ENCODE data around the gene CELSR1.

The CELSR1 gene

DNA sequence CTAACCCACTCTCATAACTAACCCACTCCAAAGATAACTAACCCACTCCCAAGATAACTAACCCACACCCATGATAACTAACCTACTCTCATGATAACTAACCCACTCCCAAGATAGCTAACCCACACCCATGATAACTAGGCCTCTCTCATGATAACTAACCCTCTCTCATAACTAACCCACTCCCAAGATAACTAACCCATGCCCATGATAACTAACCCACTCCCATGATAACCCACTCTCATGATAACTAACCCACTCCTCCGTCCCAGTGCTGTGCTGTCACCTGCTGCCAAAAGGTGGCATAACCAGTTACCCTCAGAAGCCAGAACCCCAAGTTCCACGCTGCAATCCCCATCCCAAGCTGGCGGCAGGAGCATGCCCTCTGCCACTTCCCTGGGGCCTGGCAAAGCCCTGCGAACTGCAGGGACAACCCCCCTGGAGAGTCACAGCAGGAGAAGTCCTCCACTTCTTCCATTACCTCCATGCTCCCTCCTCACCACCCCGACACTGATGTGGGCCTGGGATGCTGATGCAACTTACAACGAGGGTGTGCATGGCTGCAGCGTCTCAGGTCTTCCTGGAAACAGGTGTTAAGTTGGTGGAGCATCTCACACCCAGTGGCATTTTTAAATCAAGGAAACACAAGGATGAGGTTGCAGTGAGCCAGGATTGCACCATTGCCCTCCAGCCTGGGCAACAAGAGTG lies 30.8 kb upstream of the CELSR1 start:
- DNase-seq (ENCODE audit: insufficient read length, low spot score) (no peak), FAIRE-seq (no peak)
- TF ChIP-seq, protein P1, sequence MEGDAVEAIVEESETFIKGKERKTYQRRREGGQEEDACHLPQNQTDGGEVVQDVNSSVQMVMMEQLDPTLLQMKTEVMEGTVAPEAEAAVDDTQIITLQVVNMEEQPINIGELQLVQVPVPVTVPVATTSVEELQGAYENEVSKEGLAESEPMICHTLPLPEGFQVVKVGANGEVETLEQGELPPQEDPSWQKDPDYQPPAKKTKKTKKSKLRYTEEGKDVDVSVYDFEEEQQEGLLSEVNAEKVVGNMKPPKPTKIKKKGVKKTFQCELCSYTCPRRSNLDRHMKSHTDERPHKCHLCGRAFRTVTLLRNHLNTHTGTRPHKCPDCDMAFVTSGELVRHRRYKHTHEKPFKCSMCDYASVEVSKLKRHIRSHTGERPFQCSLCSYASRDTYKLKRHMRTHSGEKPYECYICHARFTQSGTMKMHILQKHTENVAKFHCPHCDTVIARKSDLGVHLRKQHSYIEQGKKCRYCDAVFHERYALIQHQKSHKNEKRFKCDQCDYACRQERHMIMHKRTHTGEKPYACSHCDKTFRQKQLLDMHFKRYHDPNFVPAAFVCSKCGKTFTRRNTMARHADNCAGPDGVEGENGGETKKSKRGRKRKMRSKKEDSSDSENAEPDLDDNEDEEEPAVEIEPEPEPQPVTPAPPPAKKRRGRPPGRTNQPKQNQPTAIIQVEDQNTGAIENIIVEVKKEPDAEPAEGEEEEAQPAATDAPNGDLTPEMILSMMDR (IDR thresholded peaks at IDR 0.05; ENCODE audit: insufficient read depth, missing control alignments), result no peak

DNA sequence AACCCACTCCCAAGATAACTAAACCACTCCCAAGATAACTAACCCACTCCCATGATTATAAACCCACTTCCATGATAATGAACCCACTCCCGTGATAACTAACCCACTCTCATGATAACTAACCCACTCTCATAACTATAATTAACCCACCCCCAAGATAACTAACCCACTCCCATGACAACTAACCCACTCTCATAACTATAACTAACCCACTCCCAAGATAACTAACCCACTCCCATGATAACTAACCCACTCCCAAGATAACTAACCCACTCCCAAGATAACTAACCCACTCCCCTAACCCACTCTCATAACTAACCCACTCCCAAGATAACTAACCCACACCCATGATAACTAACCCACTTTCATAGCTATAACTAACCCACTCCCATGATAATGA lies 30.1 kb upstream of the CELSR1 start:
- TF ChIP-seq, protein P1 (IDR thresholded peaks at IDR 0.05; ENCODE audit: insufficient read depth, missing control alignments), result no peak
- no peak for FAIRE-seq
- DNase-seq (ENCODE audit: insufficient read length, low spot score), result no peak

DNA sequence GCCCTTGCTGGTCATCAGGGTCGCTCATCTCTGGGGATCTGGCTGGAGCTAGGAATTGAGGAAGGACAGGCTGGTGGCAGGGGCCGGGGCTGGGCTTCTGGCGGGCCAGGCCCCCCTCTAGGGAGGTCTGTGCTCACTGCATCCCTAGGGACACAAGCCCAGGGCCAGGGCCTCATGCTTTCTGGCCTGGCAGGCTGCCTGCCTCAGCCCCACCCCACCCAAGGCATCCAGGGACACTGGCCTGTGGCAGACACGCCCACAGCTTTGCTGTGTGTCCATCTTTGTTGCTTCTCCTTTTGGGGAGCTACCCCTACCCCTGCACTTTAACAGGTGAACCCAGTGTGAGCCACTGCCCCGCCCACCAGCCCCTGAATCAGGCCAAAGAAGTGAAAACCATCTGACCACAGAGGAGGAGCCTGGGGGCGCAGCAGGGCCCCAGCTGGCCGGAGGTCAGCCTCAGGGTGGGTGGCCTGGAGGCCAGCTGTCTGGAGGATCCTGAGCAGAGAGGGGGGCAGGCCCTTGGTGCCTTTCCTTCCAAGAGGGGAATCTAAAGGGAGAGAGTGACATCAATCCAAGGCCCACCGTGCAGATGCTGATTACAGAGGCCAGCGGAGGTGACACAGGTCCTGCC lies 26.8 kb upstream of the CELSR1 start:
- DNase-seq (ENCODE audit: insufficient read length, low spot score), result no peak
- TF ChIP-seq, protein P1 (IDR thresholded peaks at IDR 0.05; ENCODE audit: insufficient read depth, missing control alignments), result no peak
- no peak for FAIRE-seq

DNA sequence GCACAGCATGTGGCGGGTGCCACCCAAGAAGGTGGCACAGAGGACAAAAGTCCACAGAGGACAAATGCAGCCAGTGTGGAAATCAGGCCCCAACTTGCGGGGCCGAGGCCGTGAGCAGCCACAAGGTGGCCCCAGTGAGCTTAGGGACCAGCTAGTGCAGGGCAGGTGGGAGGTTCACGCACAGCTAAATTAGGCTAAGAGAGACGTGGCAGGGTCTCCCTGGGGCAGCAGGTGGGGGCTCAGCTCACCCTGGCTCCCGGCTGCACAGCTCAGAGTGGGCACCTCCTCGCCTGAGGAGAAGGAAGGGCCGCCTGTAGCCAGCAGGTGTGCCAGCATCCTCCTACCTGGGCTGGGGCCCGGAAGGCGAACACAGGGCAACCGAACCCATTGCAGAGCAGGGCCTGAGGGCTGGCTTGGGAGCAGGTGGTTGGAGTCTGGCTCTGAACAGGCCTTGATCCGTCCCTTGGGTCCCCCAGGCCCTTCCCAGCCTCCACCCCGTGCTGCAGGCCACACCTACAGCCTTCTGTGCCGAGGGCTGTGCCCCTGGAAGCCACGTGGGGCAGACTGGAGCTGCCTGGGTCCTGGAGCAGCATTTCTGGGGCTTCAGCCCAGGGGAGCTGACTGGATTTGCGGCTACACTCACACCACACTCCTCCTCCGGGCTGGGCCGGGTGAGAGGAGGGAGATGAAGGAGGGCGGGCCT lies 26.1 kb upstream of the CELSR1 start:
- DNase-seq (ENCODE audit: insufficient read length, low spot score), result peak; percentile 62
- FAIRE-seq, result no peak
- TF ChIP-seq, protein P1 (IDR thresholded peaks at IDR 0.05; ENCODE audit: insufficient read depth, missing control alignments), result peak; percentile 72

DNA sequence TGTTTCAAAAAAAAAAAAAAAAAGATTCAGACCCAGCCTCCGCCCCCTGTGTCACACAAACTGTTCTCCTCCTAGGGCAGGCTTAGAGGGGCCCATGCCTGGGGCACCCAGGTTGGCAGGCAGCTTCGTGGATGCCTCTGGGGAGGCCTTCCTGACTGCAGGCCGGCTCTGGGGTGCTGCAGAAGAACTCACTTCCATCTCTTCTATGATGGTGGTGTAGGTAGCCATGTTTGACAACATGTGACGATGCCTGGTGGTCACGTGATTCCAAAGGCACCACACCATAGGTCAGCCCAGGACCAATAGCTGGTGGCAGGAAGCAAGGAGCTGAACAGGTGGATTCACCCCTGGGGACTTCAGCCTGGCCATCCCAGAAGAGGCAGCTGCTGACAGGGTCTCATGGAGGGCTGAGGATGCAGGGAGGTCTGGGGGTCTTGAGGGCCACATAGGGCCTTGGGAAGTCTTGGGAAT lies 24.1 kb upstream of the CELSR1 start:
- no peak for FAIRE-seq
- TF ChIP-seq, protein P1 (IDR thresholded peaks at IDR 0.05; ENCODE audit: insufficient read depth, missing control alignments), result no peak
- no peak for DNase-seq (ENCODE audit: insufficient read length, low spot score)

DNA sequence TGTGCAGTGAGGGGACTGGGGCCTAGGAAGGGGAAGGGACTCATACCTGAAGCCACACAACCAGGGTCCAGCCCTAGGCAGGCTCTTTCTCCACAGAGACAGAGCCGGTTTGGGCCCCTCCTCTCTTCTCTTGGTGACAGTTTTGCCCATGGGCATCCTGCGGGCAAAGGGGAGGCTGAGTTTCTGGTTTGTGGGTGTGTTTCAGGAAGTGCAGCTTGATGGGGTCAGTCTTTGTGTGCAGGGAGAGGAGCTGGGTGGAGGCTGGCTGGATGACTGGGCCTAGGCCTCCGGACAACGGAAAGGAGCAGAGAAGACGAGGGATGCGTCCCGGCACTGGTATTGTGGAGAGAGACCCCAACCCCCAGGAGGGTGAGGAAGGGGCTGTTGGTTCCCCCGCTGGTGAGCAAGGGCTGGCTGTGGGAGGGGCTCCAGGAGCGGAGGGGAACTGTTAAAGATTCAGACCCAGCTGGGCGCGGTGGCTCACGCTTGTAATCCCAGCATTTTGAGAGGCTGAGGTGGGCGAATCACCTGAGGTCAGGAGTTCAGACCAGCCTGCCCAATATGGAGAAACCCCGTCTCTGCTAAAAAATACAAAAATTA lies 23.4 kb upstream of the CELSR1 start:
- TF ChIP-seq, protein P1 (IDR thresholded peaks at IDR 0.05; ENCODE audit: insufficient read depth, missing control alignments), result no peak
- no peak for DNase-seq (ENCODE audit: insufficient read length, low spot score)
- no peak for FAIRE-seq
